HG02973 (cell line): ENCODE measurements around the gene SP3.
"Not testable (repeated sequence)": the region's sequence is repeated elsewhere in the genome, so short reads cannot be mapped to it uniquely, and the experiment has no call there.

Experiments
- ATAC-seq: cut with Tn5 transposase; IDR thresholded peaks from one replicate; pipeline ENCODE4 v1.9.1; 2021; ENCODE audit warnings: moderate library complexity; ENCODE audit not compliant: unreplicated experiment

The SP3 gene

GRCh38 chr2:173896755-173897154, 68.4 kb downstream of the SP3 start:
- ATAC-seq = no peak

DNA sequence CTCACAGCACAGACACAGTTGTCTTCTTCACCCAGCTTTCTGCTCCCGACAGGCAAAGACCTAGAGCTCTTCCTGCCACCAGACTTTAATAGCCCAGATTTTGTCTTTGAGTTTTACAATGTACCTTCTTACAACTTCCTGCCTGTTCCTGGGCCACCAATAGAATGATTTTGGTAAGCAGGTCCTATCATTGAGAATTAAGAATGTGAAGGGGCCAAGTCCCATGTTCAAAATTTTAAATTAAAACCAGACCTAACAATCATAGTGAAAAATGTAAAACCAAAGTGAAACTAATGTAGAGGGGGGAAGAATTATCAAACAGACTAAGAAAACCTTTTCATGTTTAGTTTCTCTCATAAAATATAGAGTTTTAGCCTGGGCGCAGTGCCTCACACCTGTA, 72.8 kb downstream of the SP3 start:
- ATAC-seq = no peak

- no peak for ATAC-seq
Measured at GRCh38 chr2:173891315-173892037, 73.7 kb downstream of the SP3 start.

- ATAC-seq = not testable (repeated sequence)
Measured at GRCh38 chr2:173889464-173889863, 75.7 kb downstream of the SP3 start.

GRCh38 chr2:173886613-173887012, 78.6 kb downstream of the SP3 start:
- no peak for ATAC-seq

- no peak for ATAC-seq
Measured at GRCh38 chr2:173884025-173884802, 81.0 kb downstream of the SP3 start.

GRCh38 chr2:173881886-173882285, 83.3 kb downstream of the SP3 start:
- no peak for ATAC-seq

GRCh38 chr2:173881461-173881860, 83.7 kb downstream of the SP3 start:
- no peak for ATAC-seq

DNA sequence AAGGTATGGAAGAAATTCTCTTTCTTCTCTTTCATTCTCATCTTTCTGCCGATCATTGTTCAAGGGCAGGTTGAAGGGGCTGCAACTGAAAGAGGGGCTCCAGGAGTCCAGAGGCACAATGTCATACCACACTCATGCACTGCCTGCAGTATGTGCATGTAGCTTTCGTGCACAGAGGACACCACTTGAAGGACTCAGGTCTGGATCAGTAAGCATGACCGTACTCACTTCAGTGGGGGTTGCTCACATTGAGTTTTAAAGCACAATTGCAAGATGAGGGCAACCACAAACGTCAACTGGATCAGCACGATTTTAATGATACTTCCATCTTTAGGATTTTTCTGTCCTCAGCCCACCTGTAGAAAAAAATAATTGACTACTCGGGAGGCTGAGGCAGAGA, 84.6 kb downstream of the SP3 start:
- no peak for ATAC-seq

- no peak for ATAC-seq
Measured at GRCh38 chr2:173876833-173877413, 88.2 kb downstream of the SP3 start.

DNA sequence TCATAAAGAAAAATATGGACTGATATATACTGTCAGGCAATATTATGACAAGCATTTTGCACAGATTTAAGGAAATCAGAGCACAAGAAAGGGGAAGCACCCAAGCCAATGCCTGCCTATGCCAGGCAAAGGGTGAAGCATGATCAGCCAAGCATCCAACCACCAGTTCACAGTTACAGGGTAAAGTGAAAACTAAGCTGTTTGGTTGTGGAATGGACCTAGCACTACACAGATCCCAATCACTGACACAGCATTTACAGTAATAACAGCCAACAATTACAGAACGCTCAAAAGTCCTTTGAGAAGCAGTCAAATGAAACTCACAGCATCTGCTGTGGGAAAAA, 90.3 kb downstream of the SP3 start:
- ATAC-seq = no peak

DNA sequence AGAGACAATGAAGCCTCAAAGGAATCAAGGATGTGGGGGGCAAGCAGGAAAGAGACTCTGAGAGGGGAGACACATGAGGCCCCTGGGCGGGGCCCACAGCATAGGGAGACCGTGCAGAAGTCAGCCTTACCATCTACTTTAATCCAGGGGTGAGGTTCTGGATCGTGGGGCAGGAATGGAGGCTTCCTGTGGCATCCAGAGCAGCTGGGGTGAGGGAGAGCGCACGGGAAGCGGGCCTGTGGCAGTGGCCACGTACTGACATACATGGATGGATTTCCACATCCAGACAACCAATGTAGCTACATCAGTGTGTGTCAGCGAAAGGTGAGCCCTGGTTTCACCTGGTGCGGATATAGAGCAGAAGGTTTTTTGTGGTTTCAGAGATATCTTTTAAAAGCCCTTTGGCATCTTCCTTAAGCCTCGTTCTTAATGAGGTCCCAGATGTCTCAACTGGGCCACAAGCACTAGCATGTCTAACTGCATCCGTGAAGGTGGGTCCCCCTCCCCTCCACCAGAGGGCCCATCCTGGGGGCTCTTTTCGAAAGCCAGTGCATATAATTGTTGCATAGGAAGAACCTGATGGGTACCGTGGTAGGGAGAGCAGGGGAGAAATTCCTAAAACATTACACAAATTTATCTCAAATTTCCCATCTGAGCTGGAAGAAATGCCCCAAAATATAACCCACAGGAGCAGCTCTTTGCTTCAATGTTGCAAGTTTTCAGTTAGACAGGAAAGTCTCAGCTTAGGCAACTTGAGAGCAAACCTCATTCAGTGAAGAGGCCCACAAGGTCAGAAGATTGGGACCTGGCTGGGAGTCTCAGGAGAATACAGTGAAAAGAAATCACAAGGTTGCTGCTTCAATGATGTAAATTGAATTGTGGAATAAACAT, 90.9 kb downstream of the SP3 start:
- no peak for ATAC-seq

GRCh38 chr2:173872714-173873113, 92.5 kb downstream of the SP3 start:
- ATAC-seq = no peak

GRCh38 chr2:173869244-173870229, 95.6 kb downstream of the SP3 start:
- ATAC-seq = no peak

- no peak for ATAC-seq
Measured at GRCh38 chr2:173868406-173868805, 96.8 kb downstream of the SP3 start.

GRCh38 chr2:173866874-173867618, 98.1 kb downstream of the SP3 start:
- ATAC-seq = no peak

DNA sequence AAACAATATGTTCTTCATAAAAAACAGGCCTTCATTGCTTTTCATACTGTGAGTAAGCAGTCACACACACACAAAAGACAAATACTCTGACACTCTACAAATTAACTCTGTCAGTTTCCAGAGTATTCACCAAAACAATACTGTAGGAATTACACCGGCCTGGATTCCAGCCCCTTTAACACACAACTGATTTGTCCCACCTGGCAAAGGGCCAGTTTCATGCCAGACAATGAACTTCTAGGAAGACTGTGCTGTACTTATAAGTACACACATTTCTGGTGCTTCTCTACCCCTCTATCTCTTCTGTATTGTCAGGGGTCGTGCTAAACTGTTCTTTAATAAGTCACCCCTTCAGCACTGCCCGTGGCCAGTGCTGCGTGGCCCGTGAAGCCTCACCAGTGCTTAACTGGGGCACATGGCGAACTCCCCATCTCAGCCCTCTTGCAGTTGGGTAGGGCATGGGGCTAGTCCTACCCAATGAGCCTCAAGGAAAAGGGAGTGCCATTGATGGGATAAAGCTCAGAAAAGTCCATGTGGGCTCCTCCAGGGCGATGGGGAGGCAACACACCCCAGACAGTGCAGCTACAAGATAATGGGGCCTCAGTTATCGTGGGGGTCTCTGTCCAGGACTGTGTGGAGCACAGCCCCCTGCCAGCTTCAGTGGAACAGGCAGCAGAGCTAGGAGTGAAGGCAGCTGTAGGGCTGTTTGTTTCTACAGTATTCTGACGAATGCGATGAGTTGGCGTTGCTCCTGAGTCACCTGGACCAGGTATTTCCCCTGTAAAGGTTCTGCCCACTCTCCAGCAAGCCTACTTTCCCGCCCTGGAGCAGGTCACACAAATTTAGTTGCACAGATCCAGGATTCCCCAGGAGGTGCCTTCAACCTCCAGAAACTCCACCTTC, 99.0 kb downstream of the SP3 start:
- ATAC-seq = no peak

DNA sequence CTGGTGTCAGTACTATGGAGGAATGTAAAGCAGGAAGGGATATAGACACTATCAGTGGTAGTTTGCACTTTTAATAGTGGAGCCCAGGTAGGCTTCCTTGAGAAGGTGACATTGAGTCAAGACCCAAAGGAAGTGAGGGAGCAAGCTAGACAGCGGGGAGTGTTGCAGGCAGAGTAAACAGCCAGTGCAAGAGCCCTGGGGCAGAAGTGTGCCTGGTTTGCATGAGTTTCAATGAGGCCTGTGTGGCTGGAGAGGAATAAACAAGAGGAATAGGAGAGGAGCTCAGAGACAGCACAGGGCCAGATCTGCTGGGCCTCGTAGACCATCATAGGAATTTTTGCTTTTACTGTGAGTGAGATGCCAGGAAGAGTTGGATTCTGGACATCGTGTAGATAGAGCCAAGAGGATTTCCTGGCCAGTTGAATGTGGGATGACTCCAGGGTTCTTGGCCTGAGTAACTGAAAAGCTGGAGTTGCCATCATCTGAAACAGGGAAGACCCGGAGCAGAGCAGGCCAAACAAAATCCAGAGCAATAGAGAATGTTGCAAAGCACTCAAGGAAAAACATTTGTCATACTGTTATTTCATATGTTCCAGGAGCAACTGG, 102.5 kb downstream of the SP3 start:
- no peak for ATAC-seq
